TTC549 (cell line): ENCODE measurements around the gene CIT.
"Not testable (repeated sequence)": the region's sequence is repeated elsewhere in the genome, so short reads cannot be mapped to it uniquely, and the experiment has no call there.

Source experiments
- FAIRE-seq: peaks from 2 replicates; lab custom pipeline; 2012; peaks lifted over from hg19 to GRCh38; lab: Jason Lieb, UNC

The CIT gene

GRCh38 chr12:119742700-119743099 lies 134.4 kb downstream of the CIT start:
- no peak for FAIRE-seq

GRCh38 chr12:119740830-119741229 lies 136.3 kb downstream of the CIT start:
- no peak for FAIRE-seq

- no peak for FAIRE-seq
These were observed 142.0 kb downstream of the CIT start for GRCh38 chr12:119735079-119735478.

- FAIRE-seq = no peak
These were observed 146.7 kb downstream of the CIT start for GRCh38 chr12:119730381-119730780.

GRCh38 chr12:119729871-119730270 lies 147.2 kb downstream of the CIT start:
- FAIRE-seq = no peak

- FAIRE-seq = no peak
These were observed 148.7 kb downstream of the CIT start for GRCh38 chr12:119728444-119728745.

GRCh38 chr12:119727600-119728443 lies 149.3 kb downstream of the CIT start:
- FAIRE-seq = no peak

GRCh38 chr12:119725523-119725922 lies 151.6 kb downstream of the CIT start:
- no peak for FAIRE-seq

- FAIRE-seq = no peak
These were observed 155.8 kb downstream of the CIT start for GRCh38 chr12:119721306-119721705.

- no peak for FAIRE-seq
These were observed 156.8 kb downstream of the CIT start for GRCh38 chr12:119720349-119720748.

- FAIRE-seq = no peak
These were observed 159.0 kb downstream of the CIT start for GRCh38 chr12:119718141-119718540.

GRCh38 chr12:119715268-119715620 lies 161.9 kb downstream of the CIT start:
- no peak for FAIRE-seq

- FAIRE-seq = no peak
These were observed 162.4 kb downstream of the CIT start for GRCh38 chr12:119714614-119715267.

- FAIRE-seq = no peak
These were observed 163.5 kb downstream of the CIT start for GRCh38 chr12:119713551-119714031.

- FAIRE-seq = no peak
These were observed 164.4 kb downstream of the CIT start for GRCh38 chr12:119712721-119713120.

- FAIRE-seq = no peak
These were observed 165.4 kb downstream of the CIT start for GRCh38 chr12:119711693-119712092.

- no peak for FAIRE-seq
These were observed 166.1 kb downstream of the CIT start for GRCh38 chr12:119710965-119711551.

GRCh38 chr12:119710374-119710964 lies 166.7 kb downstream of the CIT start:
- no peak for FAIRE-seq

GRCh38 chr12:119706427-119706826 lies 170.7 kb downstream of the CIT start:
- FAIRE-seq = not testable (repeated sequence)

- no peak for FAIRE-seq
These were observed 171.9 kb downstream of the CIT start for GRCh38 chr12:119705182-119705581.

- FAIRE-seq = no peak
These were observed 172.9 kb downstream of the CIT start for GRCh38 chr12:119704065-119704747.

- no peak for FAIRE-seq
These were observed 177.0 kb downstream of the CIT start for GRCh38 chr12:119700078-119700477.
